Bronchial epithelial cell (primary cell): ENCODE results near the gene PPP4R1. TPM values are rescaled to one million over a fixed set of nuclear protein-coding genes. Genes with fewer than 3 reads are reported as not detected.

Experiments used
- DNase-seq: peaks from one replicate; pipeline ENCODE4 v3.0.0-alpha.2; 2010; ENCODE audit warnings: low read depth
- FAIRE-seq: peaks from 2 replicates; lab custom pipeline; 2011; peaks lifted over from hg19 to GRCh38; lab: Jason Lieb, UNC
- H3K27me3 ChIP-seq: 2 replicates; pipeline ENCODE4 v1.5.1; 2011; ENCODE audit warnings: low read length; ENCODE audit not compliant: control insufficient read depth, insufficient read depth
- H3K36me3 ChIP-seq: 2 replicates; pipeline ENCODE4 v1.5.1; 2011; ENCODE audit warnings: low read length; ENCODE audit not compliant: control insufficient read depth, insufficient read depth
- H3K4me3 ChIP-seq: 2 replicates; pipeline ENCODE4 v1.5.1; 2011; ENCODE audit warnings: mild to moderate bottlenecking, low read depth, low read length, control low read depth
- total RNA-seq: library from RNA; depleted of rRNA; stranded (reverse); fragments of >200 nt; gene quantifications from 2 replicates; pipeline ENCODE4 v1.2.1, GENCODE V29; 2014
- TF ChIP-seq, protein P1 (sequence below): IDR thresholded peaks from 2 replicates; pipeline ENCODE4 v1.5.1; 2011; ENCODE audit warnings: mild to moderate bottlenecking, moderate library complexity, low read length, control low read depth, inconsistent platforms; ENCODE audit not compliant: insufficient read depth, severe bottlenecking

PPP4R1 gene
- total RNA-seq, 1 donor from 2014 or later: 187 TPM

- DNase-seq (no peak), FAIRE-seq (no peak)
- H3K27me3 ChIP-seq: no peaks in the 10 kb centered on the region
- H3K36me3 ChIP-seq: peaks cover 2% of the 10 kb centered on the region
- no peak overlapping the region for H3K4me3 ChIP-seq
- TF ChIP-seq, protein P1, sequence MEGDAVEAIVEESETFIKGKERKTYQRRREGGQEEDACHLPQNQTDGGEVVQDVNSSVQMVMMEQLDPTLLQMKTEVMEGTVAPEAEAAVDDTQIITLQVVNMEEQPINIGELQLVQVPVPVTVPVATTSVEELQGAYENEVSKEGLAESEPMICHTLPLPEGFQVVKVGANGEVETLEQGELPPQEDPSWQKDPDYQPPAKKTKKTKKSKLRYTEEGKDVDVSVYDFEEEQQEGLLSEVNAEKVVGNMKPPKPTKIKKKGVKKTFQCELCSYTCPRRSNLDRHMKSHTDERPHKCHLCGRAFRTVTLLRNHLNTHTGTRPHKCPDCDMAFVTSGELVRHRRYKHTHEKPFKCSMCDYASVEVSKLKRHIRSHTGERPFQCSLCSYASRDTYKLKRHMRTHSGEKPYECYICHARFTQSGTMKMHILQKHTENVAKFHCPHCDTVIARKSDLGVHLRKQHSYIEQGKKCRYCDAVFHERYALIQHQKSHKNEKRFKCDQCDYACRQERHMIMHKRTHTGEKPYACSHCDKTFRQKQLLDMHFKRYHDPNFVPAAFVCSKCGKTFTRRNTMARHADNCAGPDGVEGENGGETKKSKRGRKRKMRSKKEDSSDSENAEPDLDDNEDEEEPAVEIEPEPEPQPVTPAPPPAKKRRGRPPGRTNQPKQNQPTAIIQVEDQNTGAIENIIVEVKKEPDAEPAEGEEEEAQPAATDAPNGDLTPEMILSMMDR: no peak
Observed at GRCh38 chr18:9508446-9509025, 105.8 kb downstream of the PPP4R1 start.

- no peaks in the 10 kb centered on the region for H3K27me3 ChIP-seq
- no peaks in the 10 kb centered on the region for H3K36me3 ChIP-seq
- DNase-seq (no peak), FAIRE-seq (no peak)
- no peak overlapping the region for H3K4me3 ChIP-seq
- TF ChIP-seq, protein P1: no peak
Observed at GRCh38 chr18:9507565-9508088, 106.7 kb downstream of the PPP4R1 start.

DNA sequence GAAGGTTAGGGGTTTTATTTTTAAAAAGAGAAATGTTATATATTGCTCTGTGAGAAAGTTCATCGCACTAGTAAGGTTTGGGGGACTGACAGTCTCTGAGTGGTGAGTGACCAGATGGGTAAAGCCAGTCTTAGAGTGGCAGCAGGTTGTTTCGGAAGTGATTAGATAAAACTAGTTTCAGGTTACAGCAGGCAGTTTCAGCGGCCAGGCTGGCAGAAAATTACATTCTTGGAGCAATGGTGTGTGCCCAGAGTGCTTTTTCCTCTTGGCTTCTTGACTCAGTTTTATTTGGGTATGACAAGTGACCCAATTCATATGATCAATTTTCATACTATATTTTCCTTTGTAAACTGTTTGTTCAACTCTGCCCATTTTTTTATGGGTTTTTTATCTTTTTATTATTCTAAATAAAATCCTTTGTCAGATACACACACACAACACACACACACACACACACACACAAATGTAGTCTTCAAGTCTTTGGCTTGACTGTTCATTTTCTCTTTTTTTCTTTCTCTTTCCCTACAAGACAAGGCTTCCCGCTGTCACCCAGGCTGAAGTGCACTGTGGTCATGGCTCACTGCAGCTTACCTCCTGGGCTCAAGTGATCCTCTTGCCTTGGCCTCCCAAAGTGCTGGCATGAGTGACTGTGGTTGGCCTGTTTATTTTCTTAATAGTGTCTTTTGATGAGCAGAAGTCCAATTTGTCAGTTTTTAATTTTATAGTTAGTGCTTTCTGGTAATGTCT lies 108.1 kb downstream of the PPP4R1 start:
- Histone ChIP-seq H3K36me3 (no peaks in the 10 kb centered on the region), H3K4me3 (no peak overlapping the region), H3K27me3 (no peaks in the 10 kb centered on the region)
- FAIRE-seq (no peak), DNase-seq (peak; percentile 35)
- TF ChIP-seq, protein P1: no peak

Other genes with a start within 250 kb of the PPP4R1 start
- gene RALBP1, start 139.0 kb downstream of the PPP4R1 start, total RNA-seq: 63.7 and 76.4 TPM in 2 replicates
- 47.7 and 48.5 TPM in 2 replicates for gene RAB31, start 93.7 kb upstream of the PPP4R1 start, total RNA-seq